Retinal pigment epithelial cell (primary cell): ENCODE data around the gene SLC24A4.

Experiments
- DNase-seq: peaks from one replicate; pipeline ENCODE4 v3.0.0-alpha.2; 2010; ENCODE audit warnings: low read depth
- H3K4me3 ChIP-seq: 2 replicates; pipeline ENCODE4 v1.5.1; 2011; ENCODE audit warnings: mild to moderate bottlenecking, low read length, control low read depth, moderate library complexity
- TF ChIP-seq, protein P1 (sequence below): conservative IDR thresholded peaks from 2 replicates; pipeline ENCODE4 v1.5.1; 2011; ENCODE audit warnings: low read depth, low read length, control low read depth, inconsistent platforms

The SLC24A4 gene

DNA sequence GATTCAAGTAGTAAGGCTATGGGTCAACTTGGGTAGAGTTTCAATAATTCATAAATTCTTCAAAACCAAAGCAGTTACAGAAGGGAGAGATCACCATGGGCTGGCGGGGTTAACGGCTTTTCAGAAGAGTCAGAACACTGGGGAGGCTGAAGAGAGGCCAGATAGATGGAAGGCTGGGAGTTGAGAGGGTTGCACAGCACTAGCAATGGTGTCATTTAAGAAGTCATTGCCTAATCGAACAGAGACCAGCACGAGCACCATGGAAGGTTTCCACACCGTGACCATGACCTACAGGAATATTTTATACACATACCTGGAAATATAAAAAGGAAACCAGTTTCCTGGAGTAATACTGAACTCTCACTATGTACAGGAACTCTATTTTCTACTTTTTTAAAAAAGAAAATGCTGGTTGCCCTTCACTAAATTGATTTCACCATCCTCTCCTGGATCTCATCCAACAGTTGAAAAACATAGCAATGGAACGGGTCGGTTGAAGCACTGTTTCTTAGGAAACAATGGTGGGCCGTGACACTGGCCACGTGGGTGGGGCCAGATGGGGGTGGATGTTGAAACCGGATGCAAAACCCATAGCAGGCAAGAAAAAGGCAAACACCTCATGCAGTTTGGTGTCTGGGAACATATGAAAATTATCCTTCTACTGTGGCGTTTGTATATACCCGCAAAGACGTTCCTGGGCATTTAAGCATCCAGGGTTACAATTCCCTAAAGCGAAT is 152.7 kb downstream of the SLC24A4 start:
- H3K4me3 ChIP-seq, result no peak overlapping the region
- TF ChIP-seq, protein P1, sequence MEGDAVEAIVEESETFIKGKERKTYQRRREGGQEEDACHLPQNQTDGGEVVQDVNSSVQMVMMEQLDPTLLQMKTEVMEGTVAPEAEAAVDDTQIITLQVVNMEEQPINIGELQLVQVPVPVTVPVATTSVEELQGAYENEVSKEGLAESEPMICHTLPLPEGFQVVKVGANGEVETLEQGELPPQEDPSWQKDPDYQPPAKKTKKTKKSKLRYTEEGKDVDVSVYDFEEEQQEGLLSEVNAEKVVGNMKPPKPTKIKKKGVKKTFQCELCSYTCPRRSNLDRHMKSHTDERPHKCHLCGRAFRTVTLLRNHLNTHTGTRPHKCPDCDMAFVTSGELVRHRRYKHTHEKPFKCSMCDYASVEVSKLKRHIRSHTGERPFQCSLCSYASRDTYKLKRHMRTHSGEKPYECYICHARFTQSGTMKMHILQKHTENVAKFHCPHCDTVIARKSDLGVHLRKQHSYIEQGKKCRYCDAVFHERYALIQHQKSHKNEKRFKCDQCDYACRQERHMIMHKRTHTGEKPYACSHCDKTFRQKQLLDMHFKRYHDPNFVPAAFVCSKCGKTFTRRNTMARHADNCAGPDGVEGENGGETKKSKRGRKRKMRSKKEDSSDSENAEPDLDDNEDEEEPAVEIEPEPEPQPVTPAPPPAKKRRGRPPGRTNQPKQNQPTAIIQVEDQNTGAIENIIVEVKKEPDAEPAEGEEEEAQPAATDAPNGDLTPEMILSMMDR, result no peak
- DNase-seq, result no peak

DNA sequence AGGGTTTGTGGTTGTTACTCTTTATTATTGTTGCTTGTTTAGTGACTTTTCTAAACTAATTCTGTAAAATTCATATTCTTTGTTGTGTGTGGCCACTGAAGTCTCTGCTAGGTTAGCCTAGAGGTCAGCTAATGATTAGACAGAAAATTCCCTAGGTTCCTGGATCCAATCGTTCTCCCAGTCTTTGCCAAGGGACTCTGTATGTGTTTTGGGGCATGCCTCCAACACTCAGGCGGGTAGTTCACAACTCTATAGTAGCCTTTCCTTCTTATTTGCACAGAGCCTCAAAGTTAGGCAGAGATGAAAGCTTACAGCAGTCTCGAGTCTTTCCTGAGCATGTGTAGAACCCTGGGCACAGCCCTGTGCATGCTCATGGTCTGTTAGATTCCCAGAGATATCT is 157.9 kb downstream of the SLC24A4 start:
- DNase-seq, result no peak
- no peak overlapping the region for H3K4me3 ChIP-seq
- TF ChIP-seq, protein P1, result no peak

DNA sequence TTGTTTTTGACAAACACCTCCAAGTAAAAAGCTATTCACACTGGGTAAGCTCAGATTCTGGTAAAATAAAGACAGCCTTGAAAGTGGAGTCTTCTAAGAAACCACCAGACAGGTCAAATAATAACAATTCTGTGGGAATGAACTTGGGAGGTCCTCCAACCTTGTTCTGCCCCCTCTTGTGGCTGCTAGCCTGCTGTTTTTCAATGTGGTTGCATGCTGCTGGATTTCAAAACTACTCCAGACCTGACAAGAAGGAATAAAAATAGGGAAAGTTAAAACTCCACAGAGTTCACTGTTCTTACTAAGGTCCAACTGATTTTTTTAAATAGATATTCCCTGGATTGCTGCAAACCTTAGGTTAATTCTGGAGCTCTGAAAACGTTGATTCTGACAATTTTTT is 158.4 kb downstream of the SLC24A4 start:
- DNase-seq, result no peak
- no peak overlapping the region for H3K4me3 ChIP-seq
- TF ChIP-seq, protein P1, result peak; percentile 54

DNA sequence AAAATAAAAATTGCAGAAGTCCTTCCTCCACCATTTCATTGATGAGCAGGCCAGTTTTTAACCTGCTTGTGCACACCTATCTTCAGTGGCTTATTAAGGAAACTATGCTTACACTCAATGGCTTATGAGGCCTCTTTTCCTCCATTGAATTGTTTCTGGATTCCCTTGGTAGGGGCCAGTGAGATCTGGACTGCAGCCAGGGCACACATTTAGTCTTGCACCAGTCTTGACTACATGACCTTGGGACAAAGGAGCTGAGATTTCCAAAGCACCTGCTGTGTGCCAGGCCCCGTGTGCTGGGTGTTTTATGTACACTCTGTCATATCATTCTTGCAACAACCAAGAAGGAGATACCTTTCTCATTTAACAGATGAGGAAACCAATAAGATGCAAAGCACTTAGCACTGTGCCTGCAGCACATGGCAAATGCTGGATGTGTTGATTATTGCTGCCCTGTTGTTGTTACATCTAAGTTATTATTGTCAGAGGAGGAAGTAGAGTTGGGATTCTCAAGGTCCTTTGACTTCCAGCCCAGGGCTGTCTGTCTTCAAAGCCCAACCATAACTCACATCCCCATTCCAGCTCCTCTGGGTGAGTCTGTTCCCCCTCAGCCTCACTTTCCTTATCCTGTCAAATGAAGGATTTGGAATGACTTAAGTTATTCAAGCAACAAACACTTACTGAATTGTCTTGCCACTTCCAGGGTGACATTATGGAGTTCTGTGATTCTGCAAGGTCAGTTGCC is 159.0 kb downstream of the SLC24A4 start:
- DNase-seq, result no peak
- TF ChIP-seq, protein P1, result no peak
- no peak overlapping the region for H3K4me3 ChIP-seq

DNA sequence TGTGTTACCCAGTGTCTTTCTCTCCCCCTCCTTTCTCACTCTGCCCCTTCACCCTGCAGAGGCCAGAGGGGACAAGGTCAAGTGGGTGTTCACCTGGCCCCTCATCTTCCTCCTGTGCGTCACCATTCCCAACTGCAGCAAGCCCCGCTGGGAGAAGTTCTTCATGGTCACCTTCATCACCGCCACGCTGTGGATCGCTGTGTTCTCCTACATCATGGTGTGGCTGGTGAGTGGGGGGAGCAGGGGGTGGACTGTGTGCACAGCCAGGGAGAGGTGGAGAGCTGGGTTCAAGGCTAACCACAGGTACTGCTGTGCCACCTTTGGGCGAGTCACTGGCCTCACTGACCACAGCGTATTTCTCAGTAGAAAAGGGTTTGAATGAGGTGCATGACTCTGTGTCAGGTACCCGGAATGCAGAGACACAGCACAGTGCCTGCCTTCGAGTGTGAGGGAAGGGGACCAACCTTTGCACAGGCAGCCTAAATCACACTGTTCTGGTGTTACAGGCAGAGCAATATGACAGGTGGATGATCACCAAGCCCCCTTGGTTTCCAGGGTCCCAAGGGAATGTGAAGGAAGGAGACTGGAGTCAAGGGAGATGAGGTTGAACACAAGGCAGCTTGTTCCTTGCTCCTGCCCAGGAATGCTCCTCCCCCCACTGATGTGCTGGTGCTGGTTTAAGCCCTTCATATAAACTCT is 159.8 kb downstream of the SLC24A4 start:
- no peak overlapping the region for H3K4me3 ChIP-seq
- TF ChIP-seq, protein P1, result no peak
- DNase-seq, result no peak

DNA sequence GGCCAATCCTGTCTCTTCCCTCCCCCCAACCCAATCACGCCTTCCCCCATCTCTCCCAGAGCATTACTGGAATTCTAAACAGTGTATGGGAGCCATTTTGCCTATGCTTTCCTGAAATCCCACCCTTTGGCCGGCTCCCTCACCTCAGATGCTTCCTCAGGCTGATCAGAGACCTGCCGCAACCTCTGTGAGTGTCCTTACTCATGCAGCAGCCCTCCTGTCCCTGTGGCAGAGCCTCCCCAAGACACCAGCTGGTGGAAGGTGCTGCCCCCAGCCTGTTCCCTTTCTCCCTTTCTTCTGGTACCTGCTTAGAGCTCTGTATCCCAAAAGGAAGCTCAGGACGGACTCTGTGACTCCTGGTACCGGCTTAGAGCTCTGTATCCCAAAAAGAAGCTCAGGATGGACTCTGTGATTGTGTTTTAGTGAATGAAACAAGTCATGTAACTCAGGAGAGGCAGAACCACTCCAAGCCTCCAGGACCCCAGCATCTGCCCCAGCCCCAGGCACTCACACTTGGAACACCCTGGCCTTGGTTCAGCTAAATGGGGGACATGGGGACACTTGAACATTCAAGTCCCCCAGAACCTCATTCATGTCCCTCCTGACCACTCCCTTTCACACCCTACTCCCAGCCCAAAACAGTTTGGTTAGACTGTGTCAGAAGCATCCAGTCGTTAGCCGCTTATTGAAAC is 161.3 kb downstream of the SLC24A4 start:
- no peak for DNase-seq
- no peak overlapping the region for H3K4me3 ChIP-seq
- TF ChIP-seq, protein P1, result no peak
